HG03432 (cell line): ENCODE measurements around the gene SND1.
"Not testable (repeated sequence)": the region's sequence is repeated elsewhere in the genome, so short reads cannot be mapped to it uniquely, and the experiment has no call there.

Experiments
- ATAC-seq: cut with Tn5 transposase; IDR thresholded peaks from one replicate; pipeline ENCODE4 v1.9.1; 2021; ENCODE audit warnings: mild to moderate bottlenecking, moderate library complexity; ENCODE audit not compliant: unreplicated experiment

The SND1 gene

DNA sequence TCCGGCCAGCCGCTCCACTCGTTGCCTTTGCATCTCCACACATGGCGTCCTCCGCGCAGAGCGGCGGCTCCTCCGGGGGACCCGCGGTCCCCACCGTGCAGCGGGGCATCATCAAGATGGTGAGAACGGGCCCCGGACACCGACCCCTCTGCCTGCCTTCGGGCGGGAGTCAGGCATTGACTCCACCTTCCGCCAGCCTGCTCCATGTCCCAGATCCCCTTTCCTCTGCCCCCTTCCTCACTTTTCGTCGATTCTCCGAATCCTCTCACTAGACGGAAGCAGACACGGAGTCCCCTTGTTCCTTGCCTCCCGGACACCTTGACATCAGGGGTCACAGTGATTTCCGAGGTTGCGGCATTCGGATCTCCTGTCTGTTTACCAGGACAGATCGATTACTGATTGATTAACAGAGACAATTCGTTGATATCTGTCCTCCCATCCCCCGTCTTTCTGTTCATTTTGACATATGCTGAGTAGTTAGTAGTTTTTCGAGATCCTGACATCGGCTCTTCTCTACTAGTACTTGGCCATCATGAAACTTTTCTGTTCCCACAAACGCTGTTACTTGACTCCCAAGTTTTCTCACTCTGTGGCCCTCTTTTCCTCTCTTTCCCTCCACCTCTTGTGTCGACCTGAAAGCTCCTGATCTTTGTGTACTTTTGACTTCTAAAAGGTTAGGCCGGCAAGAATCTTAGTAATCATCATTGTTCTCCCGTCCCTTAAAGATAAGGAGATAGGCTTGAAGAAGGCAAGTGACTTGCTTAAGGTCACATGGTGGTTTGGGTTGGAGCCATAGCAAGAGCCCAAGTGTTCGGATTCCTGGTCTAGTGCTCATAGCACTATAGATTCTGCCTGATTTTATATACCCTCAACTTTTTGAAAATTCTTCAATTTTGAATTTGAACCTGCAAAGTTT lies 597 bp downstream of the SND1 start:
- peak; percentile 22 for ATAC-seq

DNA sequence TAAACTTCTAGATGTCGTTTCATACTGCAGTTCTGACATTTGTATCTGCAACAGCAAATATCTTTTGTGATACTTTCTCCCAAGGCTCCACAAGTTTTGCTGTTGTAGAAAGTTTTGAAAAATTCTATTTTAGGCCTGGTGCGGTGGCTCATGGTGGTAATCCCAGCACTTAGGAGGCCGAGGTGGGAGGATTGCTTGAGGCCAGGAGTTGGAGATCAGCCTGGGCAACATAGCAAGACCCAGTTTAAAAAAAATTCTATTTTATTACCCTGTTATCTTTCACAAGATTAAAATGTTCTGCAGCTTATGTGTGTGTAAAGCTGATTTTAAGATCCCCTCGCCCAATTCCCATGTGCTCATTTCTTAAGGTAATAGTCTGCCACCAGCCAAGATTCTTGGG lies 1.4 kb downstream of the SND1 start:
- no peak for ATAC-seq

DNA sequence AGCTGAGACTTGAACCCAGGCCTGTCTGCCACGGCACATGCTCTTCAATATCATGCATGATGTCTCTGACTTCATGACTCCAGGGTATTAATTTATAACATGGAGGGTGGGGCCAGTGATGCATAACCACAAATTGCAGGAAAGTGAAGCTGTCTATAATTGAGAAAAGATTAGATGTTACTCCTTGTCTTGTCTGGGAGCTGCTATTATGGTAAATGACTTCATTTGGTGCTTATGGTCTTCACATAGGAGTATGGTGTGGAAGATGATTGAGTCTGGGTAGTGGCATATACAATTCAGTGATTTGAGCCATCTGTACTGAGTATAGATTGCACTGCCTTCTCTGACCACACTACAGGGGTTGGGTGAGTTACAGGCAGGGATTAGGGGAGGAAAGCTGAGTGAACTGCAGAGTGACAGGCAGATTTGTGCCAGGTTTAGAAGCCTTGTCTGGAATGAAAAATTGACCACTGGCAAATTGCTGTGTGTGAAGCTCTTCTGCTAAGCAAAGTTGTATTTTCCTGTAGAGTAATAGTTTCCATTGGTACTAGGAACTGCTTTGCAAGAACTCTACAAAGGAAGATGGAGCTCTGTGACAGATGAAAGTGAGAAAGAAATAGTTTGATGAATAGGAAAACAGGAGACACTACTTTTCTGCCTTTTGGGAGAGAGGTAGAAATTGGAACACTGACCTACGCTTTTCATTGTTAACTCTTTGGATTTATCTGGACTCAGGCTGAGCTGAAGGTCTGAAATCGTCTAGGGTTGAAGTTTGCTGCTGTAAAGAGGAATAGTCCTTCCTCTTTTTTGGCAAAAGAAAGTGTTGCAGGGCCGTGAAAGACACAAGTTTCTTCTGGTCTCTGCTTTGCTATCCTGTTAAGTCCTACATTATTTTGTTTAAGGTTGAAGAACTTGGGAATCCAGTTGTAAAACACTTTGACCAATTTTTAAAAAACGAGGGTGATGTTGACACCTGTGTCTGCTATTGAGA lies 2.7 kb downstream of the SND1 start:
- ATAC-seq = no peak

DNA sequence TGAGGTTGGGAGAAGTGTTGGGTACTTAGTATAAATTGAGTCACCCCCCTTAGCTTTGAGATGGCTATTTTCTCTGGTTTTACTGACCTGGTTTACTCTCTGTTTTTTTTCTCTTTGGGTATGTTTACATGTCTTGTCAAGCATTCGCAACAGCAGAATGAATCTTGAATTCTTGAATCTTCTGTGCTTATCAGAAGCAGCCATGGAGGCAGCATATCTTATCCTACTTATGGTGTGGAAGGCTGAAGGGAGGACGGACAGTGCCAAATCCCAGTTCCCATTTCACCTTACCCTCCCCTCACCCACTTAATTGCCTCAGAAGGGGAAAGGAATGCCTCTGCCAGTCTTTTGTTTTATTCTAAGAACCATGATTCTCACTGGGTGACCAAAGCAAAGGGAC lies 3.7 kb downstream of the SND1 start:
- ATAC-seq = no peak

DNA sequence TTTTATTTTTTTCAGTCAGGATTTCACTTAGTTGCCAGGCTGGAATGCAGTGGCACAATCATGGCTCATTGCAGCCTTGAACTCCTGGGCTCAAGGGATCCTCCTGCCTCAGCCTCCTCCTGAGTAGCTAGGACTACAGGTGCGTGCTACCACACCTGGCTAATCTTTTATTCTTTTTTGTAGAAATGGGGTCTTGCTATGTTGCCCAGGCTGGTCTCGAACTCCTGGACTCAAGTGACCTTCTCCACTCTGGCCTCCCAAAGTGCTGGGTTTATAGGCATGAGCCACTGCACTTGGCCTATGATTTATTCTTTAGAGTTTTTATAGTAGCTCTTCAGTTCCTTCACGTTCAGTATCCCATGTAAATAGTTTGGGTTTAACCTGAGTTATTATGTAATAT lies 5.5 kb downstream of the SND1 start:
- ATAC-seq = no peak

DNA sequence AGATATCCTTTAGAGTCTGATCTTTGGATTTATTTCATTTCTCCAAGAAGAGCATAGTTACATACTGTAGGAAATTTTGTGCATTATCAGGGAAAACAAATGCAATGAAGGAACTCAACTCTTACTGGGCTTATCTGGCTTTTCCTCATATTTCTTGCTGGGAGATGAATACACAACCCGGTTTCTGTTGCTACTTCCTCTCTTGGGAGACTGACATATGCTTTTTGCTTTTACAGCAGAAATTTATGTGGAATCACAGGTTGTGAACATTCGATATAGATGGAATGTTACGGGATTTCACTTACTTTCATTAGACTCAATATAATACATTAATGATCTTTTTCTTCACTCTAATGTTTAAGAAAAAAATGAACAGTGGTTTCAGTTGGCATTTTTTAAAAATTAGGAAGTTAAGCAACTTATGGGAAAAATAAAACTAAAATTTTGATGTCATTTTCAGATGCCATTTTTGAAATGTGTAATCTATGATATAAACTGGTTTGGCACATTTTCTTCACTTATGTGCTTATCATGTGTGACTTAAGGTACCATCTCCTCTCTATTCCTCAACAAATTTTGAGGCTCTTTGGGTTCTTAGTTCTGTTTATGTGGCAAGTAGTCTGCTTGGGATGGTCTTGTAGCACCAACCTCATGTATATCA lies 7.1 kb downstream of the SND1 start:
- no peak for ATAC-seq

DNA sequence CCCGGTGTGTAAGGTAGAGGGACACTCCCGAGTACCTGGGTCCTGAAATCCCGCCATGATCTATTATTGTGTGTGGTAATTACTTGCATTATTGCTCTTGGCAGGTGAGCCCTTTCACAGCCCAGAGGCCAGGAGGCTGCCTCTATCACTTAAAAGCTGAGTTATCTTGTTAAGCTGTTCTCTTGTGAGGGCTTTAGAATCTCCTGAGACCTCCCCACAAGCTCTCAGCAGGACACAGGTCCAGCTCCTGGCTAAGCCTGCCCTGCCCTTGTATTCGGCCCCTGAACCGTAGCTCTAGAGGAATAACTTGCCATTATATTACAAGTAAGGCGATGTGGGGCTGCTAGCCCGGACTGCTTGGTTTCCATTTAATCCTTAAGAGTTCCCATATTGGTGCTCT lies 13.9 kb downstream of the SND1 start:
- no peak for ATAC-seq

DNA sequence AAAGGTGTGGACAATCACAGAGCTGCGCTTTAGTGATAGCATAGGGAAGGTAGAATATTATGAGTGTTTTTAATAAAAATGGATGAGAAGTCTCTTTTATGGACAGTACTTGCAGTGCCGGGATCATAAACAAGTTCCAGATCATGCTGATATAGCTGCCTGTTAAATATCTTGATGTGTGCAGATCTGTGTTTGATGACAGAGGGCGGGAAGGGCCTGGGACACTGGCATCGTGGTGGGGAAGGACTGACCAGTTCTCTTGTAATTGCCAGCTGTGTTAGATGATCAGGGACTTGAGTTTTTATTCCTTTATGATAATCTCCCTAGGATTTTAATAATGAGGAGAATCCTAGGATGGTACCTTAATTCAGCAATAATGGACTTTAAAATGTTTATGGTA lies 14.6 kb downstream of the SND1 start:
- ATAC-seq = no peak

DNA sequence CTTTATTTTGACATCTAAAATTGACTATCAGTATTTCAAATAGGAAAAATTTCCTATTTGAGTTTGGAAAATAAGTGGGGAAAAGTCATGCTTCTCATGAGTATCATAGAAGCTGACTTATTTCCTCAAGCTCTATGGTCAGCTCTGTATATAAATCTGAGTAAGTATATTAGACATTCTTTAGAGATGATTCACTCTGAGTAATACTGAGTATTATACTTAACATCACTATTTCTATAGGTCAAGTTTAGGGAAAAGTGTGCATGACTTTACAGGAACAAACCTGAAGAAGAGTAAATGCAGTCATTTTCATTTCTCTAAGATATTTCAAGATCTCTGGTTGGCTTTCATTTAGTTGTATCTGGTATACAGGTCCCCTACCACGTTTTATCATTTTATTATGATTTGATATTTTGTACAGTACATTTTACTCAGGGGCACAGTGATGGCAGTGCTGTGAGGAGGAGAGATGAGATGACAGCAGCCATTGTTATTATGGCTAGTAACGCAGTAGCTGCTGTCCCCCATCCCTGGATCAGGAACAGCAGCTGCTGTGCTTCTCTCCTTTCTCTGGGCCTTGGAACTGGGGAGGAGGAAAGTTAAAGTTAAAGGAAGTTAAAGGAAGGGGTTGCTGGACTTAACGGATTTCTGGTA lies 15.2 kb downstream of the SND1 start:
- ATAC-seq = peak; percentile 46

DNA sequence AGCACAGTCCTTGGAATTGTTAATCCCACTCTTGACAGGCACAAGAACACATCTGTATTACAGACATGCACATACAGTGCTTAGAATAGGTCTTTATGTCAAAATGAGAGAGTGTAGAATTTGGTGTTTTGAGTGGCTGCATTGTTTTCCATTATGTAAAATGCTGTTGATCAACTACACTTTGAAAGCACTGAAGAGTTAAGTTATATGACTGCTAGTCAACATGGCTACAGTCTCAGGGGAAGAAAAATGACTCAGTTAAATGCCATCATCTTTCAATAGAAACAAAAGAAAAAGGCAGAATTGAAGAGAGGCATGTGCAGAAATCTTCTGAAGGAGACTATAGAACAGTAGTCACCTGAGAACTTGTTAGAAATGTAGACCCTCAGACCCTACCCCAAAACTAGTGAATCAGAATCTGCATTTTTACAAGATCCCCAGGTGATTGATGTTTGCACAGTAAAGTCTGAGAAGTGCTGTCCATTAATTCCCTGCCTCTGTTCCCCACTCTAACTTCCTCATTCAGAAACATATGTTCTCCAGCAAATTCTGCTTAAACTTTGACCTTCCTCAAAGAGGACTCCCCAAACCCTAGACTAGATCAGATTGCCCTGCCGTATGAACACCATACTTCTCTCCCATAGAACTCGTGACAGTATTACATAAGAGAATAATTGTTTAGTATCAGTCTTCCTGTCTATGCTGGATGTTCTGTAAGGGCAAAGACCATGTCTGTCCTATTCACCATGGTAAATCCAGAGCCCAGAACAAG lies 16.0 kb downstream of the SND1 start:
- ATAC-seq = no peak

DNA sequence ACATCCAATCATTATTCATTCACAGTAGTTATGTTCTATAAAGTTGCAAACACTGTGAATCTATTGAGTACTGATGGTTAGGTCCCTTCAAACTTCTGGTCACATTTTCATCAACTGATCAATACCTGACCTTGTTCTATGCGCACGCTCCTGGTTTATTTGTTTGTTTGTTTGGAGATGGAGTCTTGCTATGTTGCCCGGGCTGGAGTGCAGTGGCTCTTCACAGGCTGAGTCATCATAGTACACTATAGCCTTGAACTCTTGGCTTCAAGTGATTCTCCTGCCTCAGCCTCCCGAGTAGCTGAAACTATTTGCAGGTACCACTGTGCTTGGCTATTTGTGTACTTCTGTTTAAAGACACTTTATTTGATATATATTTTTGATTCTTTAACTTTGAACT lies 19.3 kb downstream of the SND1 start:
- no peak for ATAC-seq

DNA sequence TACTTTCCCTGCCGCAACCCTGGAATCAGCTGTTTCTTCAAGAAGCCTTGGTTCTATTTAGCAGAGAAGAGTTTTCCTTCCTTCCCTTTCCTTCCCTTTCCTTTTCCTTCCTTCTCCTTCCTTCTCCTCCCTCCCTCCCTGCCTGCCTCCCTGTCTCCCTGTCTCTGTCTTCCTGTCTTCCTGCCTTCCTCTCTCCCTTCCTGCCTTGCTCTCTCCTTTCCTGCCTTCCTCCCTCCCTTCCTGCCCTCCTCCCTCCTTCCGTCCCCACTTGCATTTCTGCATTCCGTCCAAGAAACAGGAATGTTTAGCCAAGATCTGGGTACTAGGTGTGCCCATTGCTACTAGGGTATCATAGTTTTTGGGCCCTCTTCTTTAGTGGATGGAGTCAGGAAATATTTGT lies 21.9 kb downstream of the SND1 start:
- ATAC-seq = no peak

DNA sequence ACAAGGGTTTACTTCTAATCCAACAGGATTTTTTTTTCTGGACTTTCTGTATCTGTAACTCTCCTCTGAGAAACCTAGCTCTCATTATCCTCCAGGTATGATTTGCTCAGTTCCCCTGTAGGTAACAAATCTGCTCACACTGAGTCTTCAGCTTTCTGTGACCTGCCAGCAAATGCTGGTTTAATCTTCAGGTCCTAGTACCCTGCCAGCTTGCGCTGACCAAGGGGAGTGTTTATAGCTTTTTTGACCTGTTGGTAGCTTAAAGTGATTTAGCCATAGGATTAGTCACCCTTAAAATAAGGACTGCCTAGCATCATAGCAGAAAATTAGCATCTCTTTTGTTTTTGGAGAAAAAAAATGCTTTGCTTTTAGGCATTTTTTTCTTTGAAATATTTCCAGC lies 22.4 kb downstream of the SND1 start:
- ATAC-seq = no peak

DNA sequence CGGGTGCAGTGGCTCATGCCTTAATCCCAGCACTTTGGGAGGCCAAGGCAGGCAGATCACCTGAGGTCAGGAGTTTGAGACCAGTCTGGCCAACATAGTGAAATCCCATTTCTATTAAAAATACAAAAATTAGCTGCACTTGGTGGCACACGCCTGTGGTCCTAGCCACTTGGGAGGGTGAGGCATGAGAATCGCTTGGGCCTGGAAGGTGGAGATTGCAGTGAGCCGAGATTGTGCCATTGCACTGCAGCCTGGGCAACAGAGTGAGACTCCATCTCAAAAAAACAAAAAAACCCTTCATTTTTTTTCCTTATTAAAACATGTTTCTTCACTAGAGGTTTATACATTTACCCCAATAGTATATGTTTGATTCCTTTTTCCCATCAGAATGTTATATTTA lies 22.9 kb downstream of the SND1 start:
- ATAC-seq = not testable (repeated sequence)

DNA sequence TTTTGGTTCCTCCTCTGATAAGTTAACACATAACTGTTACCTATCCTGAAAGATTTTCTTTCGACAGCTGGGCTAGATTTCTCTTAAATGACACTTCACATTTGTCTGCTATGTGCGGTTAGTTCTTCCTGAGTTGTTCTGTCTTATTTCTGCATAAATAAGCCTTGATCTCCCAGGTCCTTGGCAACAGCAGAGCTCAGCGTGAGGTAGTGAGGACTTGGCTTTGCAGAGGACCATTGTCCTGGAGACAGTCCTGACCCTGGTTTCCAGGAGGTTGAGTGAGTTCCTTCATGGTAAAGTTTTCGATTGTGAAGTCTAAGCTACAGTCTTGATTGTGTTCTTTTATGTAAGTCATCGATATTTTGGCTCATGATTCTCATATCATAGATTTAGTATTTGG lies 23.7 kb downstream of the SND1 start:
- no peak for ATAC-seq

DNA sequence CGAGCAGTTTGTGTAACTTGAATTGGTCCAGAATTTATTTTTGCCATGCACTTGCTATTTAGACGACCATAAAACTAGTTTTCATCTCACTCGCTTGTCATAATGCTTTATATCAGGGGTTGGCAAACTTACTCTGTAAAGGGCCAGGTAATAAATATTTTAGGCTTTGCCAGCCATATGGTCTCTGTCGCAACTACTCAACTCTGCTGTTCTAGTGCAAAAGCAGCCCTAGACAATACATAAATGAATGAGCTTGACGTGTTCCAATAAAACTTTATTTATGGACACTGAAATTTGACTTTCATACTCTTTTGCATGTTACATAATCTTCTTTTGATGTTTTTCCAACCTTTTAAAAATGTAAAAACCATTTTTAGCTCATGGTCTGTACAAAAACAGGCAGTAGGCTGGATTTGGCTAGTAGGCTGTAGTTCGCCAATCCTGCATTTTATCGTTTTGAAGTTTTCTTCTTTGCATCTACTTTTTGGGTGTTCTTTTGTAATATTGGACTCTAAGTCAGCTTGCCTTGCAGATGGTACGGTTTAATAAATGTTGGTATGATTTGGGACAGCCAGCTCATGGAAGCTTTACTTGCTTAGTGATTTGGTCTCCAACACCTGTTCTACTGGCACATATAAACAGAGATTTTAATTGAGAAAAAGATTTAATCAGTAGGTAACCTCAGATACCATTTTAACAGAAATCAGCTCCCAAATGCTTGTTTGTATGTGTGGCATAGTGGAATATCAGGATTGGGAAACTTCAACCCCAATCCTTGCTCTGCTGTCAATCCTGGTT lies 25.6 kb downstream of the SND1 start:
- no peak for ATAC-seq

DNA sequence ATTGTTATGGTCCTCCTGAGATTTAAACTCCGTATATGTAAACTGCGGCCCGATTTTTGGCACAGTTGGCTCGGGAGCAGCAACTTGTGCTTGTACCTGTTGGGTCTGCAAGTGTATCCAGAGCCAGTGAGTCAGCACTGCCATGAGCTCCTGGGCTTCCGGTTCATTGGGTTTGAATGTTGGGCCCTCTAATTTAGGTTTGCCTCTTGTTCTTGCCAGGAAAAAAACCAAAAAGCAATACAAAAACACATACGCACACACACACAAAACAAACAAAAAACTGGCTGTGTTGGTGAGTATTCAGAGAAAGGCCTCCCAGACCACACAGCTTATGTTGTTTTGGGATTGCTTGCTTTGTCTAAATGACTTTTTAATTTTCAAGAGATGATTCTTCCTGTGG lies 26.3 kb downstream of the SND1 start:
- no peak for ATAC-seq

DNA sequence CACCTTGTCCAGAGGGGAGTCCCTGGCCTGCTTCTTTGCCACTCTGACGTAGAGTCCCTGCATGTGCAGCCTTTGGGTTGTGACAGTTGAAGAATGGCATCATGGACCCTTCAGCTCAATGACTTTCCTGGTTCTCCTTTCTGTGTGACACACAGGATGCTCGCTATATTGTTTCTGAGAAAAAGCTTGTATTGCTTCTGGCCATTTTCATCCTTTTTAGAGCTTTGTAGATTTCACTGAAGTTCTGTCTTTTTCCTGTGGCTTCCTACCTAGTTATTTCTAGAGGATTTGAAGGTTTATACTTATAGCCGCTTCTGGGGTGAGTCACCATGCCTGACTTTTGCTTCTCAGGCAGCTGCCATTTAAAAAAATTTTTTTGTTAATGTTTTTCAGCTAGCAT lies 27.0 kb downstream of the SND1 start:
- peak; percentile 82 for ATAC-seq

DNA sequence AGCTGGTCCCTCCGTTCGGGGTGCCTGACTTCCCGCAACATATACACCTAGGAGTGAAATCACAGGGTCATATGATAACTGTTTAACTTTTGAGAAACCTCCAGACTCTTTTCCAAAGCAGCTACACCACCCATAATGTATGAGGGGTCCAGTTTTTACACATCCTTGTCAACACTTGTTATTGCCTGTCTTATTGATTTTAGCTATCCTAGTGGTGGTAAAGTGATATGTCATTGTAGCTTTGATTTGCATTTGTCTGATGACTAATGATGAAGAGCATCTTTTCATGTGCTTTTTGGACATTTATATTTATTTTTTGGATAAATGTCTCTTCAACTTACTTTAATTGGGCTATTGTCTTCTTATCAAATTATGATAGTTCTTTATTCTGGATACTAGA lies 29.0 kb downstream of the SND1 start:
- ATAC-seq = no peak
